ELR (cell line): ENCODE results near the gene MATN1.
A peak's percentile ranks its signal among the peaks of the same experiment; 100 is the strongest.

Experiments
- DNase-seq: peaks from one replicate; pipeline ENCODE4 v3.0.0-alpha.2; 2015; ENCODE audit warnings: low read depth

The MATN1 gene

GRCh38 chr1:30682396-30683275 lies 40.7 kb downstream of the MATN1 start:
- no peak for DNase-seq

- no peak for DNase-seq
These were observed 41.6 kb downstream of the MATN1 start for GRCh38 chr1:30681782-30682181.

- no peak for DNase-seq
These were observed 42.5 kb downstream of the MATN1 start for GRCh38 chr1:30680879-30681278.

- no peak for DNase-seq
These were observed 43.0 kb downstream of the MATN1 start for GRCh38 chr1:30680429-30680828.

GRCh38 chr1:30679976-30680305 lies 43.4 kb downstream of the MATN1 start:
- no peak for DNase-seq

- DNase-seq: no peak
These were observed 44.0 kb downstream of the MATN1 start for GRCh38 chr1:30679201-30679975.

- no peak for DNase-seq
These were observed 45.2 kb downstream of the MATN1 start for GRCh38 chr1:30678209-30678608.

- DNase-seq: no peak
These were observed 45.9 kb downstream of the MATN1 start for GRCh38 chr1:30677471-30677870.

- DNase-seq: peak; percentile 35
These were observed 47.6 kb downstream of the MATN1 start for GRCh38 chr1:30675761-30676160.

- DNase-seq: no peak
These were observed 48.1 kb downstream of the MATN1 start for GRCh38 chr1:30675289-30675688.

GRCh38 chr1:30673395-30673794 lies 50.0 kb downstream of the MATN1 start:
- no peak for DNase-seq

- DNase-seq: no peak
These were observed 50.7 kb downstream of the MATN1 start for GRCh38 chr1:30672661-30673060.

- DNase-seq: peak; percentile 54
These were observed 52.9 kb downstream of the MATN1 start for GRCh38 chr1:30670240-30671060.

GRCh38 chr1:30668546-30669327 lies 54.6 kb downstream of the MATN1 start:
- no peak for DNase-seq

- peak; percentile 24 for DNase-seq
These were observed 55.4 kb downstream of the MATN1 start for GRCh38 chr1:30668024-30668423.

GRCh38 chr1:30666756-30667273 lies 56.6 kb downstream of the MATN1 start:
- no peak for DNase-seq

- DNase-seq: no peak
These were observed 58.0 kb downstream of the MATN1 start for GRCh38 chr1:30665216-30666010.

- no peak for DNase-seq
These were observed 59.2 kb downstream of the MATN1 start for GRCh38 chr1:30664103-30664755.

GRCh38 chr1:30663596-30664091 lies 59.7 kb downstream of the MATN1 start:
- no peak for DNase-seq

- DNase-seq: no peak
These were observed 61.0 kb downstream of the MATN1 start for GRCh38 chr1:30662291-30662840.
